Superior temporal gyrus (tissue), 1 donor: Measurements from ENCODE around the gene POU3F2.
A peak's percentile ranks its signal among the peaks of the same experiment; 100 is the strongest.

Experiments
- DNase-seq: peaks from one replicate; pipeline ENCODE4 v3.0.0-alpha.2; 2016; ENCODE audit errors: extremely low spot score

The POU3F2 gene

DNA sequence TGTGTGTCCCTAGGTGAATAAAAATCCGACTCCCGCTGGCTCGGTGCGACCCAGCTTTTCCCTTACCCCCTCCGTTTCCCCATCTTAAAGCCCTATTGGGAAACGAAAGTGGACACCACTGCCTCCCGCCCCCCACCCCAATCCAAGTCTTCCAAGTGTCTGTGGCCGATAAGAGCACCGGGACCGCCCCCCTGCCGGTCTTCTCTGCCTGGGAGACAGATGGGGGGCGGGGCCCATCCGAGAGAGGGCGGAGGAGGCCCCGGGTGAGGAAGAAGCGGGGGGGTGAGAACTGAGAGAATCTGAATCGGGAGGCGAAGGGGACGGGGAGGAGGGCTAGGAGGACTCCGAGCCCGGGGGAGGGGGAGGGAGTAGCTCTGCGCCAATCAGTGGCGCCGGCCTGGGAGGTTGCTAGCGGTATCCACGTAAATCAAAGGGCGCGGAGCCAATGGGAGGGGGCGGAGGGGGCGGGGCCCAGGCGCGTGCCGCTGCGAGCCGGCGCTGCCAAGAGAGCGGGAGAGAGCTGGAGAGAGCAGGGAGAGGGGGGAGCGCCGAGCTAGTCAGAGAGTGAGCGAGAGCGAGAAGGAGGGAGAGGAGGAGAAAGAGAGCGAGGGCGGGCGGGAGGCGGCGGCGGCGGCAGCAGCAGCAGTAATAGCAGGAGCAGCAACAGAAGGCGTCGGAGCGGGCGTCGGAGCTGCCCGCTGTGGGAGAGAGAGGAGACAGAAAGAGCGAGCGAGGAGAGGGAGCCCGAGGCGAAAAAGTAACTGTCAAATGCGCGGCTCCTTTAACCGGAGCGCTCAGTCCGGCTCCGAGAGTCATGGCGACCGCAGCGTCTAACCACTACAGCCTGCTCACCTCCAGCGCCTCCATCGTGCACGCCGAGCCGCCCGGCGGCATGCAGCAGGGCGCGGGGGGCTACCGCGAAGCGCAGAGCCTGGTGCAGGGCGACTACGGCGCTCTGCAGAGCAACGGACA lies at the start of gene POU3F2:
Gene POU3F2 (plus strand): TSS at position 515 of the 972 bp plus-strand sequence. CDS start 300 bp downstream, at position 815.
- peak; percentile 94 for DNase-seq

DNA sequence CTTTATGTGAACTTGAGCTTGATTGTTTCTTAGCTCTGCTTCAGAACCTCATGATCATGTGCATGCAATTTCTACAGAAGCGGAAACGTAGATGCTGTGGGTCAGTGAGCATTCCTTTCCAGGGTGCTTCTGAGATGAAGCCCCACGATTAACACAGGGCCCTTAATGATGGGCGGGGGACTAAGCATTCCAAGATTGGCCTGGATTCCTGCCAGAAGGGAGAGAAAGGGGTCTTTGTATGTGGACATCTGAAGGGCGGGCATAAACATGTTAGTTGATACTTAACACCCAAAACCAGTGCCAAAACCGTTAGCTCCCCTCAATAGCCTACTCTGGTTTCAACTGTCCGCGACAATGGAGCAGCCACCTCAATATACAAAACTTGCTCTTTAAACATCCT lies 46.9 kb upstream of the POU3F2 start:
- DNase-seq = peak; percentile 36

DNA sequence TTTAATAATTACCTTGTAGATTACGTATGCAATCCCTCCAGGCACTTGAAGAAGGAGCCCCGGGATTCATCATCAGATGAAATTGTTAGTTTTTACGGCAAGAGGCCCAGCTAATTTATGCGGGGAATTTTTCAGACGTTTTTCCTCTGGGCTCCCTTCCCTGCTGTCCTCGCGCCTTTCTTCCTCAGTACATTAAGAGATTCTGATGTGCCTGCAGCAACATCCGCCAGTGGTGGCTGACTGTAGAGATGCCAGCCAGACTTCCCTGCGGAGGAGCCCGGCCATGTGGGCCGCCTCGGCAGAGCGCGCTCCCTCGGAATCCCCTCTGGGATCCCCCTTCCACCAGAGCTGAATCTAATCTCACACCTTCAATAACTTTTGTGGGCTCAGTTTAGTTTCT lies 46.4 kb upstream of the POU3F2 start:
- DNase-seq = peak; percentile 32

DNA sequence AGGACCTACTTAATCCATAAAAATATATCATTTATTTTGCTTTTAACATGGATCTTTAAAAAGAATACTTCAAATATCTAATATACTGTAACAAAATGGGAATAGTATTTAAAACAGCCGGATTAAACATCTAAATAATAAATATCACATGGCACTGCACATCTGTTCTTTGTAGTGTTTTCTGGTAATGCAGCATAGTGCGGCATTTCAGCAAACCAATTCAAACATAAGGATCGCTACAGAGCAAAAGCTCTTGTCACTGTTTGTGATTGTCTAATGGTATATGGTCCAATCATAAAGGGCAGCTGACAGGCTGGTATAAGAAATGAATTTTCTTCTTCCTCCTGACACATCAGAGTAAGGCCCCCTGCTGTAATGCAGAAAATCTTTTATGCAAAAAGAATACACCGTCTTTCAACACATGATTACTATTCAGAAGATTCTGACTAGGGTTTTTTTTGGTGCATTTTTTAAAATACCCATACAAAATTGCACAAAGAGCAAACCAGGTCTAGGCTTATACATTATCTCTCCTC lies 40.0 kb upstream of the POU3F2 start:
- no peak for DNase-seq

DNA sequence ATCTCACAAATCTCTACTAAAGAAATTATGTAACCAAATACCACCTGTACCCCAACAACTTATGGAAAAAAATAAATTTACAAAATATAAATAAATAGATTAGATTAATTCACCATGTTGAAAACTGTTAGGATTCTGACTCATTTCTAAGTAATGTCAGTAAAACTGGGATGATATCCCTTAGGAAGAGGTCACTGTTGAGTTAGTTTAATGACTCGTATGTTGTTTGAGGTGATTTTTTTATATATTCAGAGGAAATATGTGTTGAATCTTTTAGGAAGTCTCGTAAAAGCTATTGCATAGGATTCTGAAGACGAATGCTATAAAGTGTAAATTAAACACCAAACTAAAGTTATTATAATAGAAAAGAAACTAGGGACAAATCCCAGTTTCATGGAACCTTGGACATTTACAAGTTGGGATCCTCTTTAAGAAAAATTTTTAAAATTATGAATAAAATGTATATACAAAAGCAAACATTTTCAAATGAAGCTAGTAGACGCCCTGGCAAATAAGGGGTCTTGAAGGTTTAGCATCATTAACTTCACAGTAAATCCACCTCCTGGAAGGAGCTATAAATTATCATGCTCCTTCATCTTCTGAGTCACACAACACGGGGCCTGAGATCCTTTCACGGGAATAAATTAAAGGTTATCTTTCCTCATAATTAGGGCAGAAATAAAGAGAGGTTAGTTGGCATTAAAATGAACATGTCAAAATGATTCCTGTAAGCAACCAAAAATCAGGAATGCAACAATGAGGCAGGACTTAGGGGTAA lies 37.0 kb upstream of the POU3F2 start:
- DNase-seq = no peak

DNA sequence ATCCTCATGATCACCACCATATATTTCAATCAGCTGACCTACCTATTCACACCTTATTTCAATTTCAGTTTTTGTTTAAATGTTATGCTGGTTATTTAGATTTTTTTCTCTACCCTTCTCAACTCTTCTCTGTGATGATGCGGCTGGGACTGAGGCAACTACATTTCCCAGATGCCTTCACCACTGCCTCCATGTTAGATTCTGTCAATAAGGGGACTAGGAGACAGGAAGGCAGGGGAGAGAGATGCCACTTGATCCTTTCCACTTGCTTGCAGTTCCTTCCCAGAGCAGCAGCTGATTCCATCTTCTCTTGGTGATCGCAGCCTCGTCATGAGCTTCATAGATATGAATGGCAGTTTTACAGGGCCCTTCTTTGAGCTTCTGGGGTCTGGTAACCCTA lies 33.5 kb upstream of the POU3F2 start:
- no peak for DNase-seq

DNA sequence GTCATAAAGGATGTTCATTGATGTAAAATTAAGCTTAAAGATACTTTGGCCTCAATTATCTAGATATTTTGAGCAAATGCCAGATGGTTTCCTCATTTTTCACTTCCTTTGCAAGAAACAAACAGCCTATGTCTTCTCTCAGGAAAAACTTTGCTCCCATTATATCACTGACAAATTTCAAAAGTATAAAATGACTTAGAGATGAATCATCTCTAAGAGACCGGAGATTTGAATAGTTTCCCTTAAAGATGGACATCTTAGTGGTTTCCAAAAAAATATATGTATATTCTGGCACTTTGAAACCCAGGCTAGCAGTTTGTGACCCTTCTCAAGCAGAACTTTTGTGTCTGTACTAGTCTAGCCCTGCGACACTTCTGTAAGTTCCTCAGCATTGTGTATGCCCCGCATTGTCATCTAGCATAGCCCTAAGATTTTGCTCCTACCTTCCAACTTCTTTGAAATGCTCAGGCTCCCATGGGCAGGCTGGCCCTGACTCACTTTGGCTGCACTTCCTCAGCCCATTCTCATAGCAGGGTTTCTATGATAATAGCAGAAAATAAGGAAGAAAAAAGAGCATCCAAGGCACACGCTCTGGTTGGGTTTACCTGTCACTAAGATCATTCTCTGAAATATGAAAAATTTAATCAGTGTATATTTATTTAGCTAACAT lies 25.7 kb upstream of the POU3F2 start:
- no peak for DNase-seq

DNA sequence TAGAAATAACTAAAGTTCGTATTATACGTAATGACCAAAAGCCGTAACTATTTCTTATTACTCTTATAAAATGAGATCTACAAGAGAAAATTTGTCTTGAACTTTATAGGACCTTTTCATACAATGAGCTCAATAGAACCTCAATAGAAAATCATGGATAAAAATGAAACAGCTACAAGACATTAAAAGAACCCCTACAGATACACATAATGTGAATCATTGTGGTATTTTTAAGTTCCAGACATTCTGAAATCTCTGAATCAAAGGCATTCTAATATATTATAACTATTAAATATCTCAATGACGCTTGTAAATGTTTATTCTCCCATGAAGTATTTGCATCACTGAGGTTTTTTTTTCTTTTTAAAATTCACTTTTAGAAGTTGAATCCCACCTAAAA lies 22.2 kb upstream of the POU3F2 start:
- no peak for DNase-seq

DNA sequence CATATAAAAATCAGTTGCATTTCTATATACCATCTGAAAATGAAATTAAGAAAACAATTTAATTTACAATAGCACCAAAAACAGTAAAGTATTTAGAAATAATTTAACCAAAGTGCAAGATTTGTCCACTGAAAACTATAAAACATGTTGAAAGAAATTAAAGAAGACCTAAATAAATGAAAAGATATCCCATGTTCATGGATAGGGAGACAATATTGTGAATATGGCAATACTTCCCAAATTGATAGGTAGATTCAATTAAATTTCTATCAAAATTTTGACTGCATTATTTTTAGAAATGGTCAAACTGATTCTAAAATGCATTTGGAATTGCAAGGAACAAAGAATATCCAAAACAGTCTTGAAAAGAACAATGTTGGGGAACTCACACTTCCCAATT lies 17.6 kb upstream of the POU3F2 start:
- no peak for DNase-seq

DNA sequence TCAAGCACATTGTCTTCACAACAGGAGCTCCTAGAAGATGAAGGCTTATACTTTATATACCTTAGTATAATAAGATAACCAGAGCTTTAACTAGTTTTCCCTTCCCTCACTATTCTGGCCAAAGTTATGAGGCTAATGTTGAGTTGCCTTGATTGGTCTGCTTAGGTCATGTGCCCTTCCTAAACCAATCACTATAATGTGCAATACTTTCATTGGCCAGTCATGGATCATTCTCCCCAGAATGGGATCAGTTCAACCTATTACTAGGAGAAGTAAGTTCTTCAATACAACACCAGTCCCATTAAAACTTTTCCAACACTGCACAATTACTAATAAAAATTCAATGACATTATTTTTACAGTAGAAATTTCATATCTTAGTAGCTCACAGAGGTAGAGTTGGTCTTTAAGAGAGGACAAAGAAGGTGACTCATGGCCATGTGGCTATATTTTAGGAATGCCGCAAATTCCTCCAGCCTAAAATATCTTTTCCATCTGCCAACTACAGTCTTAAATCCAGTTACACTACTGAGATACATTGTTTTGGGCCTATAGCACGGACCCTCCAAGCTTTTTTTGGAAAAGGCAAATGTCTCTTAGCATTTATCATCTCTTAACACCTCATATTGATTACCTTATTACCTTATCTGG lies 12.5 kb upstream of the POU3F2 start:
- no peak for DNase-seq

DNA sequence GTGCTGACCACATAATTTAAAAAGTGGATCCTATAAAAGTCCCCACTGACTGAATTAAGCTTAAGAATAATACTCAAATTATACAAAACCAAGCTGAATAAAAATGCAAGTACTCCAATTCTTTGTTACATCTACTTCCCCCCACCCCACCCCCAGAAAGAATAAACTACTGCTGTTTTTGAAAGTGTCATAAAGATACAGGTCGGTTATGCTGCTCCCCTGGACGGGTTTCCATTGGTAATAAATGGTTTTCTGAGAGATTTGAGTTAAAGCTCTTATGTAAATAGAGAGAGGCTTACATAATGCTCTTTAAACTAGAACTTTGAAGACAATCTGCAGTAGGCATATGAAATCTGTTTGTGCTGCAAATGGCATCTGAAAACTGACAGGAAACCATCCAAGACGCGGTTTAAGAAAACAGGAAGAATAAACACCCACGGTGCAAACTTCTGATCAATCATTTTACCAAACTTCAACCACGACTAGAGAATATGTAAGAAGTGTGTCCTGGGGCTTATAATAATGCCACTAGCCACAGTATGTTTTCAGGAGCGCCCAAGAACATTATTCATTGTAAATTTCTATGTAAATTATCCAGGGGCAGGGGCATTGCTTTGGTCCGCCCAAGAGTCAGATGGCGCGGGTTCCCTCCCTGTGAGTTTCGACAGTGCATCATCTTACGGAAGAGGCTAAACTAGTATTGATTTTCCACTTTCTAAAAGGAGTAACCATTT lies 10.8 kb upstream of the POU3F2 start:
- peak; percentile 42 for DNase-seq

DNA sequence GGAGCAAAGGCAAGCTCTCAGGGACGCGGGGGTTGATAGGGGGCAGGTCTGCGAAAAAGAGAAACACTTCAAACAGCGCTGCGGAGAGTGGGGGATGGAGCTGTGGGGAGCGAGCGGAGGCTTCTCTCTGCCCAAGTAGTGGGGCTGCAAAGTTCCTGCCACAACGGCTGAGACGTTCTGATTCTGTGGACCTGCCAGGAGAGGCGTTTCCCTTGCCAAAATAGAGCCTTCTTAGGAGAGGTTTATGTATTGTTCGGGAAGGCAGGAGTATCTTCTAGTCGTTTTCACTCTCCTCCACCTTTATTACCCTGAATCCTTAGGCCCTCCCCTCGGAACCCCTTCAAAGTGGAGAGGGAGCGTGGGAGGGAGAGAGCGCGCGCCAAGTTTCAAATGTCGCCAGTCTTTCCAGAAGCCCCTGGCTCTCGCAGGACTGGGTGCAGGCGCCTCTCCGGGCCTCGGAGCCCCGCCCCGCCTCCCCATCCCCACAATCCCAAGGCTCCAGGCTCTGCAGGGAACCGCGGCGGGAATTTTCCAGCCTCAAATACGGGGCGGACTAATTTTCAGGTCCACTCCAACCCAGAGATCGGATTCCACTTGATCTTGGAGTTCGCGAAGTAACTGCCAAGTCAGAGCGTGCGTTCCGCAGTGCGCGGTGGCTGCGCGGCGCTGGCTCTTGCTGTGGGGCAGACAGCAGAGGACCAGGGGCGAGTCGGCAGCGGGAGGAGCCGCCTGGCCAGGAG lies 10.0 kb upstream of the POU3F2 start:
- DNase-seq = peak; percentile 56

DNA sequence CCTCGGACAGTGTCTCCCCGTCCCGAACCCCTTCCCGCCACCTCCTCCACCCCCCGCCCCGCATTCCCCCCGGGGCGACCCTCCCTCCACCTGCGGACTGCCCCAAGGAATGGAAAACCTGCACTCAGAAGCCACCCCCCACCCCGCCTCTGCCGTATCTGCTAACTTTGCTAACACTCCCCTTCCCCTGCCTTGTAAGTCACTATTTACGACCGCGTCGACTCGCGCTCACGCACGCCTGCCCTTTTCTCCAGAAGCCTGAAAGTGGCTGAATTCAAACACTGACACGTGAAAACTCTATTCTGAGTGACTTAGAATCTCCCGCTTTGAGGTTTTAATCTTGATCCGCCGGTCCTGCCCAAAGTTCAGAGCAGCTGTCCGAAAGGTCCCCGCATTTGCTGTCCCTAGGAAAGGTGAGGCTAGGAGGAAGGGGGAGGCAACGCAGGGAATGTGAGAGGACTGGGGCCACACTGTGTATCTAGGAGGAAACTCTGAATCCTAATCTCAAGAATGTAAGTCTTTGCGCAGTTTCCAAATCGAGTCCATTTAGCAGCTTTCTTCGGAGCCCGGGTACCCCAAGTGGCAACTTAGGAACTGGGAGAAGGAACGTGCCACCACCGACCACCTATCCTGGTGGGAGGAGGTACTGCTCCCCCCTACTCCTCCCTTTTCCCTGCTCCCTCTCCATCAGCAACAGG lies 9.3 kb upstream of the POU3F2 start:
- peak; percentile 17 for DNase-seq

DNA sequence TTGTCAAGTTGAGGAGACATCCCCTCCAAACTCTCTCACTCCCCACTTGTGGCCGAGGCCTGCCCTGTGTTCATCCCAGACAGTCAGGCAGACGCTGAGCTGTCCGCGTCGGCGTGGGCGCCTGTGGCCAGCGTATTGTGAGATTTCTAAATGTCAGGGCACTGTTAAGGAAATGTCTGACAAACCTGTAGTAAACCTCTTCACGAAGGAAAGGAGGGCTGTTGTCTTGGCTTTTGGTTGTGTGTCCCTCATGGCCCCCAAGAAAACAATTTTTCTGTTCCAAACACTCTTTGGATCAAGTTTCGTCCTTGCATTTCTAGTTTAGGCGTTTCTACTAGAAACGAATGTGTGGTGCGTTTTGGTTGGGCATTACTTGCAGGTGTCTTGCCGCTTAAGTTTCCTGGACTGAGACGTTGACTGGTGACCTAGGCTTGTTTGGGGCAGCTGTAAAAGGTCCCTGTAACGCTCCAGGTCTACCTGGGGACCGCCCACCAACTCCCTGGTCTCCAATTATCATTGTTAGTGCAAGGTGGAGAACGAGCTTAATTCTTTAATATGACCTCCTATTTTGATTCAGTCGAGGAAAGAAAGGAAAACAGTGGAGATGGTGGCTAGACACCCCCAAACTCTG lies 8.7 kb upstream of the POU3F2 start:
- DNase-seq = peak; percentile 19

DNA sequence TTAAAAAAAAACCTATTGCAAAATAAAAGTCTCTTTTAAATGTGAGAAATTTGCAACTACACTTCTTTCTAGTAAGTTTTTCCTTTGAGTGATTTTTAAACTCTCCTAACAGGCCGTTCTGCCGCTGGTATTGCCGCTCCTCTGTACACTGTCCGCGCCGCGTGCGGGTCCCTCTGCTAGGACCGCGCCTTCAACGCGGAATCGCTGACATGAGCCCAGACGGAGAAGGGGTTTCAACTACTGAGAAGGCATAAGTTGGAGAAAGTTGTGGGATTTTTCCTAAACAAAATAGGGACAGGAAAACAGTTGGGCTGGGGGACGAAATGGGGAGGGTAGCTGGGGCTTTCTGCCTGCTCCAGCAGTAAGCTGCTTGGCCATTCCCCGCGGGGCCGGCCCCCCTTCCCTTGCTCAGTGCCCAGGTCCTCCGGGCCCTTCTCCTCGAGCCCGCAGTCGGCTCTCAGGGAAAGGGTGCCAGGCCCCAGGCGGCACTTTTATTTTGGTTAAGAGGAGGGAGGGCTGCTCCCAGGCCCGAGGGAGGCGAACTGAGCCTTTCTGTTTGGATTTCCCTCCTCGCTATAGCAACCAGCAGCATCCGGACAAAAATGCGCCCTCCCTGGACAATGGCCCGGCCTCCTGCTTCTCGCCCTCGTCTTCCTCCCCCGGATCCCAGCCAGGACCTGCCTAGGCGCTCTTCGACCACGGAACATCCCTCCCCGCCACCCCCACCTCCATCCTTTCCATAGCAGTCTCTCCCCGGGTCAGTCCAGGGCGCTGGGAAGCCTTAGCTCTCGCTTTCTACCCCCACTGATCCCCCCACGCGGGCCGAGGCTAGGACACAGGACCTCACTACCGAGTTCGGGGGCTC lies 6.8 kb upstream of the POU3F2 start:
- DNase-seq = peak; percentile 53

DNA sequence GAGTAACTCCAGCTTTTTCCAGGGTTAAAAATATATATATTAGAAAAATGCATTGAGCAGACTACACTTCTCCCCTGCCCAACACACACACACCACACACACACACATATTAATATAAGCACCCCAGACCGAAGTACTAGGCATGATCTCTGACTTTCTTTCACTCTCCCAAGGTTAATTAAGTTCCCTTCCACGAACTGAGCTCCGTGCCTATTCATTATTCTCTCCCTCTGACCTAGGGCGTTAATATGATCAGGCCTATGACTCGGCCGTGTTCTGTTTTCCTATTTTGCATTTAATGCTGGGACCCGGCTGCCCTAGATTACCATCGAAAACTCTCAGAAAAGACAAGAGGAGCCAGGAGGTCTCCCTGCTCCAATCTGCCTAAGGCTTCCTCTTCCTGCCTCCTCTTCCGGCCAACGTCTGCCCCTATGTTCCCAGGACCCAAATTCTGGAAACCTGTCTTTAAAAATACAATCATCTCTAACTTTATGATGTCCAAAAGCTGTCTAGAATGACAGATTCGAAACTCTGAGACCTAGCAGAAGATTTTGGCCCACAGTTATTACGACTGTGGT lies 6.1 kb upstream of the POU3F2 start:
- DNase-seq = no peak

DNA sequence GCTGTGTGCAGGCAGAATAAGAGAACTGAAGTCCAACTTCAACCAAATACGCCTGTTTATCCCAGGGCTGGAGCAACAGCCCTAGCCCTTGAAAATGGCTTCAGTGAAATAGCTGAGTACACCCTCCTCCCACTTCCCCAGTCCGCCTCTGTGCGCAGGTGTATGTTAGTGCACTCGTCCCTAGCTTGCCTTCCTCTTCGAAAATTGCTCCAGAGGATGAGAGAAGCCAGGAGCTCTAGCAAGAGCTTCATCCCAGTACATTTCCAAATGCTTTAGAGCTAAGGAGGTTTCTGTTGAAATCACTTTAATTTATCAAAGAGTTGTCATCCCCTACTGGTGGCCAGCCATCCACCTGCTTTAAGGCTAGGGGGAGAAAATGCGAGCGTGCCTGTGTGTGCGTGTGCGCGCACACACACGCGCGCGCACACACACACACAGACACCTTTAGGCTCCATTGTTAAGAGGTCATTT lies 5.4 kb upstream of the POU3F2 start:
- DNase-seq = no peak
